Measurements from ENCODE around the gene PRCC.

PRCC gene

GRCh38 chr1:156728599-156729462, 38.5 kb upstream of the PRCC start, which contains the start of gene ISG20L2:
Gene ISG20L2, minus strand, starts transcription at chr1:156728766. Its CDS starts 1,114 bp downstream, at chr1:156727652.
- H3K4ac ChIP-seq (ENCODE audit: low read length), result no peak within 1 kb of the TSS
- peak within 1 kb of the TSS; percentile 82 for H2BK5ac ChIP-seq (ENCODE audit: low read length)

GRCh38 chr1:156733989-156734584, 33.2 kb upstream of the PRCC start:
- Histone ChIP-seq H3K4me2 (ENCODE audit: insufficient read depth, low read length, poor library complexity, severe bottlenecking) (no peak overlapping the region), H2BK12ac (ENCODE audit: low read length) (no peak overlapping the region), H3K36me3 (replicated peaks in 1 of 2; ENCODE audit: control insufficient read depth in 2 of 2, insufficient read depth in 2 of 2, low read length in 2 of 2) (peaks cover 21 to 72% of the 10 kb centered on the region in 2 donors), H4K8ac (ENCODE audit: low read depth, low read length) (no peak overlapping the region), H2BK5ac (ENCODE audit: low read length) (no peak overlapping the region), H3K79me1 (ENCODE audit: low read depth, low read length) (peaks cover 2% of the 10 kb centered on the region), H3K23ac (ENCODE audit: low read depth, low read length, poor library complexity) (peak overlapping the region; percentile 34), H3K27ac (replicated peaks; ENCODE audit: low read length) (no peak overlapping the region), H3K4ac (ENCODE audit: low read length) (no peak overlapping the region), H3K18ac (ENCODE audit: low read length) (no peak overlapping the region), H4K91ac (ENCODE audit: low read depth, low read length, poor library complexity) (no peak overlapping the region), H2BK120ac (ENCODE audit: low read depth, low read length) (no peak overlapping the region), H3K4me3 (ENCODE audit: low read length in 2 of 2) (no peak overlapping the region), H2AFZ (ENCODE audit: low read length) (no peak overlapping the region), H2AK5ac (ENCODE audit: low read depth, low read length) (no peak overlapping the region), H3K4me1 (ENCODE audit: control insufficient read depth in 2 of 2, insufficient read depth in 1 of 2, low read depth in 1 of 2, low read length in 2 of 2) (peaks cover 1 to 4% of the 10 kb centered on the region in 2 donors), H3K14ac (ENCODE audit: low read length) (no peak overlapping the region), H3K9me3 (replicated peaks in 1 of 2; ENCODE audit: control insufficient read depth in 2 of 2, insufficient read depth in 1 of 2, low read depth in 1 of 2, low read length in 2 of 2) (no peaks in the 10 kb centered on the region), H3K27me3 (ENCODE audit: control insufficient read depth in 3 of 3, insufficient read depth in 3 of 3, low read depth in 1 of 3, low read length in 3 of 3) (no peaks in the 10 kb centered on the region), H2BK15ac (ENCODE audit: low read length) (no peak overlapping the region), H3K9ac (ENCODE audit: low read depth, low read length, poor library complexity) (peak overlapping the region; percentile 12)
- WGBS, 2 donors (ENCODE audit: extremely low coverage in 2 of 2, insufficient read length in 2 of 2, insufficient replicate concordance in 1 of 2), result no CpG with 5 or more reads among the region's 20 CpGs
- DNase-seq (ENCODE audit: low spot score), result no peak

More at GRCh38 chr1:156728599-156729462, 38.5 kb upstream of the PRCC start, which contains the start of gene ISG20L2:
- H3K27ac ChIP-seq (replicated peaks; ENCODE audit: low read length), result peak within 1 kb of the TSS; percentile 59
- peak within 1 kb of the TSS; percentile 89 for H3K4me2 ChIP-seq (ENCODE audit: insufficient read depth, low read length, poor library complexity, severe bottlenecking)
- H3K4me1 ChIP-seq (ENCODE audit: control insufficient read depth in 2 of 2, insufficient read depth in 1 of 2, low read depth in 1 of 2, low read length in 2 of 2), result peaks cover 15 to 30% of the 10 kb centered on the region in 2 donors
- H4K91ac ChIP-seq (ENCODE audit: low read depth, low read length, poor library complexity), result no peak within 1 kb of the TSS
- H3K27me3 ChIP-seq (ENCODE audit: control insufficient read depth in 3 of 3, insufficient read depth in 3 of 3, low read depth in 1 of 3, low read length in 3 of 3), result no peaks in the 10 kb centered on the region
- no peak within 1 kb of the TSS for H2BK120ac ChIP-seq (ENCODE audit: low read depth, low read length)
- H3K4me3 ChIP-seq (ENCODE audit: low read length in 2 of 2), result peak within 1 kb of the TSS; percentile 88 to 95
- H3K9ac ChIP-seq (ENCODE audit: low read depth, low read length, poor library complexity), result peak within 1 kb of the TSS; percentile 96
- no peak within 1 kb of the TSS for H2BK15ac ChIP-seq (ENCODE audit: low read length)
- peak; percentile 94 for DNase-seq (ENCODE audit: low spot score)
- H2AK5ac ChIP-seq (ENCODE audit: low read depth, low read length), result peak within 1 kb of the TSS; percentile 67
- H4K8ac ChIP-seq (ENCODE audit: low read depth, low read length), result no peak within 1 kb of the TSS
- peak within 1 kb of the TSS; percentile 91 for H3K18ac ChIP-seq (ENCODE audit: low read length)
- WGBS, 2 donors (ENCODE audit: extremely low coverage in 2 of 2, insufficient read length in 2 of 2, insufficient replicate concordance in 1 of 2), result no CpG with 5 or more reads among the region's 57 CpGs
- H3K9me3 ChIP-seq (replicated peaks in 1 of 2; ENCODE audit: control insufficient read depth in 2 of 2, insufficient read depth in 1 of 2, low read depth in 1 of 2, low read length in 2 of 2), result no peaks in the 10 kb centered on the region
- H3K79me1 ChIP-seq (ENCODE audit: low read depth, low read length), result peaks cover 5% of the 10 kb centered on the region
- peaks cover 21 to 61% of the 10 kb centered on the region in 2 donors for H3K36me3 ChIP-seq (replicated peaks in 1 of 2; ENCODE audit: control insufficient read depth in 2 of 2, insufficient read depth in 2 of 2, low read length in 2 of 2)
- H2BK12ac ChIP-seq (ENCODE audit: low read length), result no peak within 1 kb of the TSS
- peak within 1 kb of the TSS; percentile 65 for H3K23ac ChIP-seq (ENCODE audit: low read depth, low read length, poor library complexity)
- H3K14ac ChIP-seq (ENCODE audit: low read length), result no peak within 1 kb of the TSS
- H2AFZ ChIP-seq (ENCODE audit: low read length), result peak within 1 kb of the TSS; percentile 91

- Histone ChIP-seq H3K79me1 (ENCODE audit: low read depth, low read length) (no peaks in the 10 kb centered on the region), H4K91ac (ENCODE audit: low read depth, low read length, poor library complexity) (no peak overlapping the region), H3K36me3 (replicated peaks in 1 of 2; ENCODE audit: control insufficient read depth in 2 of 2, insufficient read depth in 2 of 2, low read length in 2 of 2) (peaks cover 29 to 70% of the 10 kb centered on the region in 2 donors), H3K23ac (ENCODE audit: low read depth, low read length, poor library complexity) (no peak overlapping the region), H3K4ac (ENCODE audit: low read length) (no peak overlapping the region), H2BK120ac (ENCODE audit: low read depth, low read length) (no peak overlapping the region), H3K9me3 (replicated peaks in 1 of 2; ENCODE audit: control insufficient read depth in 2 of 2, insufficient read depth in 1 of 2, low read depth in 1 of 2, low read length in 2 of 2) (no peaks in the 10 kb centered on the region), H2BK15ac (ENCODE audit: low read length) (no peak overlapping the region), H3K14ac (ENCODE audit: low read length) (no peak overlapping the region), H3K9ac (ENCODE audit: low read depth, low read length, poor library complexity) (no peak overlapping the region), H3K4me2 (ENCODE audit: insufficient read depth, low read length, poor library complexity, severe bottlenecking) (no peak overlapping the region), H3K4me1 (ENCODE audit: control insufficient read depth in 2 of 2, insufficient read depth in 1 of 2, low read depth in 1 of 2, low read length in 2 of 2) (peaks cover 6 to 13% of the 10 kb centered on the region in 2 donors), H2AFZ (ENCODE audit: low read length) (no peak overlapping the region), H3K18ac (ENCODE audit: low read length) (no peak overlapping the region), H2BK12ac (ENCODE audit: low read length) (no peak overlapping the region), H3K4me3 (ENCODE audit: low read length in 2 of 2) (no peak overlapping the region), H3K27ac (replicated peaks; ENCODE audit: low read length) (no peak overlapping the region), H4K8ac (ENCODE audit: low read depth, low read length) (no peak overlapping the region), H2AK5ac (ENCODE audit: low read depth, low read length) (no peak overlapping the region), H2BK5ac (ENCODE audit: low read length) (no peak overlapping the region), H3K27me3 (ENCODE audit: control insufficient read depth in 3 of 3, insufficient read depth in 3 of 3, low read depth in 1 of 3, low read length in 3 of 3) (no peaks in the 10 kb centered on the region)
- no peak for DNase-seq (ENCODE audit: low spot score)
- WGBS, 2 donors (ENCODE audit: extremely low coverage in 2 of 2, insufficient read length in 2 of 2, insufficient replicate concordance in 1 of 2), result no CpG with 5 or more reads among the region's 10 CpGs
Measured at GRCh38 chr1:156738407-156738806, 28.9 kb upstream of the PRCC start.

- Histone ChIP-seq H3K4ac (ENCODE audit: low read length) (no peak overlapping the region), H3K18ac (ENCODE audit: low read length) (no peak overlapping the region), H2BK5ac (ENCODE audit: low read length) (no peak overlapping the region), H3K79me1 (ENCODE audit: low read depth, low read length) (no peaks in the 10 kb centered on the region), H3K4me3 (ENCODE audit: low read length in 2 of 2) (no peak overlapping the region), H4K8ac (ENCODE audit: low read depth, low read length) (no peak overlapping the region), H3K4me2 (ENCODE audit: insufficient read depth, low read length, poor library complexity, severe bottlenecking) (no peak overlapping the region), H3K27me3 (ENCODE audit: control insufficient read depth in 3 of 3, insufficient read depth in 3 of 3, low read depth in 1 of 3, low read length in 3 of 3) (no peaks in the 10 kb centered on the region), H2BK12ac (ENCODE audit: low read length) (no peak overlapping the region), H3K27ac (replicated peaks; ENCODE audit: low read length) (no peak overlapping the region), H2BK15ac (ENCODE audit: low read length) (no peak overlapping the region), H2AFZ (ENCODE audit: low read length) (no peak overlapping the region), H3K4me1 (ENCODE audit: control insufficient read depth in 2 of 2, insufficient read depth in 1 of 2, low read depth in 1 of 2, low read length in 2 of 2) (peaks cover 6 to 13% of the 10 kb centered on the region in 2 donors), H2AK5ac (ENCODE audit: low read depth, low read length) (no peak overlapping the region), H2BK120ac (ENCODE audit: low read depth, low read length) (no peak overlapping the region), H4K91ac (ENCODE audit: low read depth, low read length, poor library complexity) (no peak overlapping the region), H3K36me3 (replicated peaks in 1 of 2; ENCODE audit: control insufficient read depth in 2 of 2, insufficient read depth in 2 of 2, low read length in 2 of 2) (peaks cover 31 to 70% of the 10 kb centered on the region in 2 donors), H3K23ac (ENCODE audit: low read depth, low read length, poor library complexity) (no peak overlapping the region), H3K14ac (ENCODE audit: low read length) (no peak overlapping the region), H3K9ac (ENCODE audit: low read depth, low read length, poor library complexity) (no peak overlapping the region), H3K9me3 (replicated peaks in 1 of 2; ENCODE audit: control insufficient read depth in 2 of 2, insufficient read depth in 1 of 2, low read depth in 1 of 2, low read length in 2 of 2) (no peaks in the 10 kb centered on the region)
- DNase-seq (ENCODE audit: low spot score), result no peak
- no CpG with 5 or more reads among the region's 2 CpGs for WGBS, 2 donors (ENCODE audit: extremely low coverage in 2 of 2, insufficient read length in 2 of 2, insufficient replicate concordance in 1 of 2)
Measured at GRCh38 chr1:156738916-156739315, 28.4 kb upstream of the PRCC start.

All from neuronal stem cell (in vitro differentiated cells).